ENCODE data around the gene TNP2. TPM values are rescaled to one million over a fixed set of nuclear protein-coding genes. Genes with fewer than 3 reads are reported as not detected.

TNP2 gene
- total and polyA plus RNA-seq, 4 donors = not detected

DNA sequence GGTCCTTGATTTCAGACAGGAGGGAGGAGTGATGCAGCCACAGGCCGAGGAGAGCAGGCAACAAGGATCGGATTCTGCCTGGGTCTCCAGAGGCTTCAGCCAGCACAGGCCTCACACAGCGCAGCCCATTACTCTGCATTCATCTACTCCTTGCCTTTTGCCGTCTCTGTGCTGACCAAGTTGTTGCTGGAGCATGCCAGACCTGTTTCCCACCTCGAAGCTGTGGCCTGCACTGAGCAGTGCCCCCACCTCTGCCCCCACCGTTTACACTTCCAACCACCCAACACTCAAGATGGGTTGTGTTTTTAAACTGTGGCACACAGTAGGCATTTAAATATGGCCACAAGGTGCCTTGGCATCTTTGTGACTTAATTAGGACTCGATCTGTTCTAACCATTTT is 5.8 kb upstream of the TNP2 start:
- Histone ChIP-seq H3K4me3 (no peak overlapping the region), H3K9ac (ENCODE audit: insufficient read depth in 1 of 2, low read length in 2 of 2) (no peak overlapping the region), H3K27ac (ENCODE audit: low read depth in 1 of 2, low read length in 1 of 2) (no peak overlapping the region), H3K36me3 (ENCODE audit: control insufficient read depth in 4 of 4, insufficient read depth in 4 of 4, low read length in 4 of 4) (no peaks in the 10 kb centered on the region), H3K27me3 (ENCODE audit: control insufficient read depth in 3 of 3, insufficient read depth in 3 of 3, low read length in 2 of 3) (no peaks in the 10 kb centered on the region), H3K9me3 (ENCODE audit: control insufficient read depth in 4 of 4, insufficient read depth in 3 of 4, low read length in 3 of 4) (no peaks in the 10 kb centered on the region), H3K4me1 (ENCODE audit: control insufficient read depth in 5 of 5, insufficient read depth in 5 of 5, low read length in 5 of 5) (peaks cover 0 to 21% (median 0%) of the 10 kb centered on the region in 5 donors)
- ATAC-seq (ENCODE audit: insufficient read depth, low FRiP score) (no peak), DNase-seq (no peak)
- TF ChIP-seq, protein P1, sequence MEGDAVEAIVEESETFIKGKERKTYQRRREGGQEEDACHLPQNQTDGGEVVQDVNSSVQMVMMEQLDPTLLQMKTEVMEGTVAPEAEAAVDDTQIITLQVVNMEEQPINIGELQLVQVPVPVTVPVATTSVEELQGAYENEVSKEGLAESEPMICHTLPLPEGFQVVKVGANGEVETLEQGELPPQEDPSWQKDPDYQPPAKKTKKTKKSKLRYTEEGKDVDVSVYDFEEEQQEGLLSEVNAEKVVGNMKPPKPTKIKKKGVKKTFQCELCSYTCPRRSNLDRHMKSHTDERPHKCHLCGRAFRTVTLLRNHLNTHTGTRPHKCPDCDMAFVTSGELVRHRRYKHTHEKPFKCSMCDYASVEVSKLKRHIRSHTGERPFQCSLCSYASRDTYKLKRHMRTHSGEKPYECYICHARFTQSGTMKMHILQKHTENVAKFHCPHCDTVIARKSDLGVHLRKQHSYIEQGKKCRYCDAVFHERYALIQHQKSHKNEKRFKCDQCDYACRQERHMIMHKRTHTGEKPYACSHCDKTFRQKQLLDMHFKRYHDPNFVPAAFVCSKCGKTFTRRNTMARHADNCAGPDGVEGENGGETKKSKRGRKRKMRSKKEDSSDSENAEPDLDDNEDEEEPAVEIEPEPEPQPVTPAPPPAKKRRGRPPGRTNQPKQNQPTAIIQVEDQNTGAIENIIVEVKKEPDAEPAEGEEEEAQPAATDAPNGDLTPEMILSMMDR (IDR thresholded peaks at IDR 0.05; ENCODE audit: control extremely low read depth, extremely low read depth) = no peak
- 93% methylated on average over 7 of the region's 7 CpGs for WGBS, 2 donors

DNA sequence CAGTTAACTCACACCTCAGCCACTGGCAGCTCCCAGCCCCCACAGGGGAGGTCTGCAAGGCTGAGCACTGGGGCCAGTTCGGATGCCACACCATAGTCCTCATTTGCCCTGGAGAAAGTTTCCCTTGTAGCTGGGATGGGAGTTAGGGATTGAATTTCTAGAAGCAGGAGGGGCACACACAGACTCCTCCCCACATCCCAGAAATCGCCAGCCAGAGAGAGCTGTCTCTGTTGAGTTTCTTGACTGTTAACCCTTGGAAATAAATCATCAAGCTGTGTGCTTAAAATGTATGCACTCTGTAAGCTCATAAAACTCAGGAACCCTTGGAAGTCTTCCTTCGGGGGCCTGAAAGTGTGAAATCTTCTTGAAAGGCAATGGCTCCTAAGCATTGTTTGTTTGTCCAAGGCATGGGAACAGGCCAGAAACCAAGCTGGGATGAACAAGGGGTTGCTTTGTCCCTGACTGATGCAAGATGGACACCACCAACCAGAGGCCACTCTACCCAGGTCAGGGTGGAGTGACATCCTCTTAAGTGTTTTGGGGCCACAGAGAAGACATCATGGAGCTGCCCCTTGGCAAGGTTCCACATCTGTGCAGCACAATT is 4.7 kb upstream of the TNP2 start:
- TF ChIP-seq, protein P1 (IDR thresholded peaks at IDR 0.05; ENCODE audit: control extremely low read depth, extremely low read depth) = no peak
- H3K4me1 ChIP-seq (ENCODE audit: control insufficient read depth in 5 of 5, insufficient read depth in 5 of 5, low read length in 5 of 5) = peaks cover 0 to 15% (median 0%) of the 10 kb centered on the region in 5 donors
- H3K27me3 ChIP-seq (ENCODE audit: control insufficient read depth in 3 of 3, insufficient read depth in 3 of 3, low read length in 2 of 3) = no peaks in the 10 kb centered on the region
- no peaks in the 10 kb centered on the region for H3K36me3 ChIP-seq (ENCODE audit: control insufficient read depth in 4 of 4, insufficient read depth in 4 of 4, low read length in 4 of 4)
- WGBS, 2 donors = 75% methylated on average over 3 of the region's 3 CpGs
- no peak overlapping the region for H3K9ac ChIP-seq (ENCODE audit: insufficient read depth in 1 of 2, low read length in 2 of 2)
- no peak overlapping the region for H3K4me3 ChIP-seq
- no peaks in the 10 kb centered on the region for H3K9me3 ChIP-seq (ENCODE audit: control insufficient read depth in 4 of 4, insufficient read depth in 3 of 4, low read length in 3 of 4)
- no peak for ATAC-seq (ENCODE audit: insufficient read depth, low FRiP score)
- DNase-seq = peak; percentile 44 to 67 (median 62)
- H3K27ac ChIP-seq (ENCODE audit: low read depth in 1 of 2, low read length in 1 of 2) = no peak overlapping the region

DNA sequence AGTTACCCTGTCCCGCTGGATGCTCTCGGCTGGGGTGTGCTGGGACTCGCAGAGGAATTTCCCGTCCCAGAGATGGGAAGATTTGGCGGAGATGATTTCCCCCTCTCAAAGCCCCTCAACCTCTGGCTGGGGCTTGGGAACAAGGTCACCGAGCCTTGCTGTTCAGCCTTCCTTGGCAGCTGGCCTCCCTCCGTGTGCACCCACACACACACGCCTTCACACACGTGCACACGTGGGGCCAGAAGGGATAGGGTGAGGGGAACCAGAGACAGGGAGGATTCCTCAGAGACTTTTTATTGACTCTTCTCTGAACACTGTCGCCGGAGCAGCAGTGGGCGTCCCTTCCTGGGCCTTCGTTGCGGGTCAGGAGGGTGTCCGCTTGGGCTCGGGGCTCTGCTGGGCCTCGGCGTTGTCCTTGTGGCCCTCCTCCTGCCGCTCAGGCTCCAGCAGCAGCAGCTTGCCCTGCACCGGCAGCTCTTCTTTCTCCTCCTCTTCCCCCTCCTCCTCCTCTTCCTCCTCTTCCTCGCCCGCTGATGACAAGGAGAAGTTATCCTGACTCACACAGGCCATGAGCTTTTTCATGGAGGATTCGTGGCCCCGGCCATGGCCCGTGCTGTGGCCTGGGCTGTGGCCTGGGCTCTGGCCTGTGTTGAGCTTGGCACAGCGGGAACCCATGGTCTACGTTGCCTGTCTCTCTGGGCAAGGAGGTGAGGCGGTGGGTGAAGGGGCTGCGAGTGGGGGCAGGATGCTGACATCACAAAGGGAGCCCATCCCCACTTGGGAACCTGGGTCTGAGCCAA is 4.0 kb upstream of the TNP2 start, which contains the start of gene PRM3:
Gene PRM3, minus strand, starts transcription at position 709 of the 800 bp plus-strand sequence. Its CDS starts 34 bp downstream, at position 675.
- H3K4me3 ChIP-seq = no peak within 1 kb of the TSS
- H3K4me1 ChIP-seq (ENCODE audit: control insufficient read depth in 5 of 5, insufficient read depth in 5 of 5, low read length in 5 of 5) = peaks cover 0 to 15% (median 0%) of the 10 kb centered on the region in 5 donors
- H3K9me3 ChIP-seq (ENCODE audit: control insufficient read depth in 4 of 4, insufficient read depth in 3 of 4, low read length in 3 of 4) = no peaks in the 10 kb centered on the region
- WGBS, 2 donors = 87 to 88% methylated on average over 28 to 30 of the region's 30 CpGs
- no peak within 1 kb of the TSS for H3K27ac ChIP-seq (ENCODE audit: low read depth in 1 of 2, low read length in 1 of 2)
- no peak for ATAC-seq (ENCODE audit: insufficient read depth, low FRiP score)
- H3K9ac ChIP-seq (ENCODE audit: insufficient read depth in 1 of 2, low read length in 2 of 2) = no peak within 1 kb of the TSS
- DNase-seq = peak in 2 of 3 donors; percentile 20 to 29
- H3K36me3 ChIP-seq (ENCODE audit: control insufficient read depth in 4 of 4, insufficient read depth in 4 of 4, low read length in 4 of 4) = no peaks in the 10 kb centered on the region
- TF ChIP-seq, protein P1 (IDR thresholded peaks at IDR 0.05; ENCODE audit: control extremely low read depth, extremely low read depth) = no peak
- H3K27me3 ChIP-seq (ENCODE audit: control insufficient read depth in 3 of 3, insufficient read depth in 3 of 3, low read length in 2 of 3) = no peaks in the 10 kb centered on the region

Measured in lung (tissue), 12 donors.